ENCODE data around the gene INHA. TPM values are rescaled to one million over a fixed set of nuclear protein-coding genes. Genes with fewer than 3 reads are reported as not detected.

Gene INHA
- total RNA-seq, 1 donor from 2014 or later, result not detected

GRCh38 chr2:219608399-219608964 lies 36.4 kb downstream of the INHA start:
- no peaks in the 10 kb centered on the region for H3K27me3 ChIP-seq (ENCODE audit: control insufficient read depth in 3 of 3, insufficient read depth in 3 of 3, low read length in 3 of 3)

GRCh38 chr2:219609149-219609750 lies 37.1 kb downstream of the INHA start:
- Histone ChIP-seq H3K27ac (ENCODE audit: low read depth, low read length) (no peak overlapping the region), H3K36me3 (ENCODE audit: control insufficient read depth in 3 of 3, insufficient read depth in 3 of 3, low read length in 3 of 3) (peaks cover 33 to 59% (median 35%) of the 10 kb centered on the region in 3 donors)

More at GRCh38 chr2:219608399-219608964, 36.4 kb downstream of the INHA start:
- Histone ChIP-seq H3K9ac (ENCODE audit: low read depth in 1 of 3, low read length in 3 of 3) (no peak overlapping the region), H3K4me1 (ENCODE audit: control insufficient read depth in 3 of 3, insufficient read depth in 3 of 3, low read length in 3 of 3) (no peaks in the 10 kb centered on the region), H3K9me3 (ENCODE audit: control insufficient read depth in 3 of 3, low read length in 3 of 3) (no peaks in the 10 kb centered on the region), H3K4me3 (ENCODE audit: low read length in 3 of 3) (no peak overlapping the region), H3K36me3 (ENCODE audit: control insufficient read depth in 3 of 3, insufficient read depth in 3 of 3, low read length in 3 of 3) (peaks cover 33 to 59% (median 36%) of the 10 kb centered on the region in 3 donors), H3K27ac (ENCODE audit: low read depth, low read length) (no peak overlapping the region)

GRCh38 chr2:219611306-219611705 lies 39.2 kb downstream of the INHA start:
- Histone ChIP-seq H3K9ac (ENCODE audit: low read depth in 1 of 3, low read length in 3 of 3) (no peak overlapping the region), H3K27ac (ENCODE audit: low read depth, low read length) (no peak overlapping the region), H3K36me3 (ENCODE audit: control insufficient read depth in 3 of 3, insufficient read depth in 3 of 3, low read length in 3 of 3) (peaks cover 41 to 59% (median 43%) of the 10 kb centered on the region in 3 donors), H3K4me3 (ENCODE audit: low read length in 3 of 3) (no peak overlapping the region), H3K27me3 (ENCODE audit: control insufficient read depth in 3 of 3, insufficient read depth in 3 of 3, low read length in 3 of 3) (no peaks in the 10 kb centered on the region), H3K9me3 (ENCODE audit: control insufficient read depth in 3 of 3, low read length in 3 of 3) (no peaks in the 10 kb centered on the region), H3K4me1 (ENCODE audit: control insufficient read depth in 3 of 3, insufficient read depth in 3 of 3, low read length in 3 of 3) (no peaks in the 10 kb centered on the region)

More at GRCh38 chr2:219609149-219609750, 37.1 kb downstream of the INHA start:
- Histone ChIP-seq H3K4me3 (ENCODE audit: low read length in 3 of 3) (no peak overlapping the region), H3K9ac (ENCODE audit: low read depth in 1 of 3, low read length in 3 of 3) (no peak overlapping the region), H3K27me3 (ENCODE audit: control insufficient read depth in 3 of 3, insufficient read depth in 3 of 3, low read length in 3 of 3) (no peaks in the 10 kb centered on the region), H3K4me1 (ENCODE audit: control insufficient read depth in 3 of 3, insufficient read depth in 3 of 3, low read length in 3 of 3) (no peaks in the 10 kb centered on the region), H3K9me3 (ENCODE audit: control insufficient read depth in 3 of 3, low read length in 3 of 3) (no peaks in the 10 kb centered on the region)

GRCh38 chr2:219611866-219612576 lies 39.9 kb downstream of the INHA start:
- no peaks in the 10 kb centered on the region for H3K27me3 ChIP-seq (ENCODE audit: control insufficient read depth in 3 of 3, insufficient read depth in 3 of 3, low read length in 3 of 3)
- H3K4me3 ChIP-seq (ENCODE audit: low read length in 3 of 3), result no peak overlapping the region
- peaks cover 34 to 54% (median 37%) of the 10 kb centered on the region in 3 donors for H3K36me3 ChIP-seq (ENCODE audit: control insufficient read depth in 3 of 3, insufficient read depth in 3 of 3, low read length in 3 of 3)
- H3K4me1 ChIP-seq (ENCODE audit: control insufficient read depth in 3 of 3, insufficient read depth in 3 of 3, low read length in 3 of 3), result no peaks in the 10 kb centered on the region
- H3K27ac ChIP-seq (ENCODE audit: low read depth, low read length), result no peak overlapping the region
- H3K9me3 ChIP-seq (ENCODE audit: control insufficient read depth in 3 of 3, low read length in 3 of 3), result no peaks in the 10 kb centered on the region
- no peak overlapping the region for H3K9ac ChIP-seq (ENCODE audit: low read depth in 1 of 3, low read length in 3 of 3)

GRCh38 chr2:219612577-219613286 lies 40.6 kb downstream of the INHA start:
- H3K27me3 ChIP-seq (ENCODE audit: control insufficient read depth in 3 of 3, insufficient read depth in 3 of 3, low read length in 3 of 3), result no peaks in the 10 kb centered on the region
- no peak overlapping the region for H3K9ac ChIP-seq (ENCODE audit: low read depth in 1 of 3, low read length in 3 of 3)
- H3K9me3 ChIP-seq (ENCODE audit: control insufficient read depth in 3 of 3, low read length in 3 of 3), result no peaks in the 10 kb centered on the region
- no peak overlapping the region for H3K27ac ChIP-seq (ENCODE audit: low read depth, low read length)
- peaks cover 34 to 53% (median 35%) of the 10 kb centered on the region in 3 donors for H3K36me3 ChIP-seq (ENCODE audit: control insufficient read depth in 3 of 3, insufficient read depth in 3 of 3, low read length in 3 of 3)
- no peaks in the 10 kb centered on the region for H3K4me1 ChIP-seq (ENCODE audit: control insufficient read depth in 3 of 3, insufficient read depth in 3 of 3, low read length in 3 of 3)
- H3K4me3 ChIP-seq (ENCODE audit: low read length in 3 of 3), result no peak overlapping the region

- Histone ChIP-seq H3K36me3 (ENCODE audit: control insufficient read depth in 3 of 3, insufficient read depth in 3 of 3, low read length in 3 of 3) (peaks cover 28 to 46% (median 28%) of the 10 kb centered on the region in 3 donors), H3K9me3 (ENCODE audit: control insufficient read depth in 3 of 3, low read length in 3 of 3) (no peaks in the 10 kb centered on the region), H3K9ac (ENCODE audit: low read depth in 1 of 3, low read length in 3 of 3) (no peak overlapping the region), H3K27ac (ENCODE audit: low read depth, low read length) (no peak overlapping the region), H3K4me3 (ENCODE audit: low read length in 3 of 3) (no peak overlapping the region), H3K27me3 (ENCODE audit: control insufficient read depth in 3 of 3, insufficient read depth in 3 of 3, low read length in 3 of 3) (no peaks in the 10 kb centered on the region), H3K4me1 (ENCODE audit: control insufficient read depth in 3 of 3, insufficient read depth in 3 of 3, low read length in 3 of 3) (peaks cover 0 to 3% (median 0%) of the 10 kb centered on the region in 3 donors)
Observed at GRCh38 chr2:219613461-219614070, 41.5 kb downstream of the INHA start.

- no peak overlapping the region for H3K27ac ChIP-seq (ENCODE audit: low read depth, low read length)
- H3K27me3 ChIP-seq (ENCODE audit: control insufficient read depth in 3 of 3, insufficient read depth in 3 of 3, low read length in 3 of 3), result no peaks in the 10 kb centered on the region
- H3K9me3 ChIP-seq (ENCODE audit: control insufficient read depth in 3 of 3, low read length in 3 of 3), result no peaks in the 10 kb centered on the region
- peaks cover 0 to 3% (median 2%) of the 10 kb centered on the region in 3 donors for H3K4me1 ChIP-seq (ENCODE audit: control insufficient read depth in 3 of 3, insufficient read depth in 3 of 3, low read length in 3 of 3)
- no peak overlapping the region for H3K4me3 ChIP-seq (ENCODE audit: low read length in 3 of 3)
- H3K36me3 ChIP-seq (ENCODE audit: control insufficient read depth in 3 of 3, insufficient read depth in 3 of 3, low read length in 3 of 3), result peaks cover 25 to 42% (median 27%) of the 10 kb centered on the region in 3 donors
- no peak overlapping the region for H3K9ac ChIP-seq (ENCODE audit: low read depth in 1 of 3, low read length in 3 of 3)
Observed at GRCh38 chr2:219614076-219614860, 42.2 kb downstream of the INHA start.

- Histone ChIP-seq H3K27me3 (ENCODE audit: control insufficient read depth in 3 of 3, insufficient read depth in 3 of 3, low read length in 3 of 3) (no peaks in the 10 kb centered on the region), H3K4me3 (ENCODE audit: low read length in 3 of 3) (no peak overlapping the region), H3K9me3 (ENCODE audit: control insufficient read depth in 3 of 3, low read length in 3 of 3) (no peaks in the 10 kb centered on the region), H3K36me3 (ENCODE audit: control insufficient read depth in 3 of 3, insufficient read depth in 3 of 3, low read length in 3 of 3) (peaks cover 25 to 40% (median 27%) of the 10 kb centered on the region in 3 donors), H3K9ac (ENCODE audit: low read depth in 1 of 3, low read length in 3 of 3) (no peak overlapping the region), H3K4me1 (ENCODE audit: control insufficient read depth in 3 of 3, insufficient read depth in 3 of 3, low read length in 3 of 3) (peaks cover 0 to 3% (median 2%) of the 10 kb centered on the region in 3 donors), H3K27ac (ENCODE audit: low read depth, low read length) (no peak overlapping the region)
Observed at GRCh38 chr2:219615036-219615435, 42.9 kb downstream of the INHA start.

- Histone ChIP-seq H3K9me3 (ENCODE audit: control insufficient read depth in 3 of 3, low read length in 3 of 3) (no peaks in the 10 kb centered on the region), H3K9ac (ENCODE audit: low read depth in 1 of 3, low read length in 3 of 3) (no peak overlapping the region), H3K27ac (ENCODE audit: low read depth, low read length) (no peak overlapping the region), H3K36me3 (ENCODE audit: control insufficient read depth in 3 of 3, insufficient read depth in 3 of 3, low read length in 3 of 3) (peaks cover 25 to 36% (median 27%) of the 10 kb centered on the region in 3 donors), H3K4me3 (ENCODE audit: low read length in 3 of 3) (no peak overlapping the region), H3K27me3 (ENCODE audit: control insufficient read depth in 3 of 3, insufficient read depth in 3 of 3, low read length in 3 of 3) (no peaks in the 10 kb centered on the region), H3K4me1 (ENCODE audit: control insufficient read depth in 3 of 3, insufficient read depth in 3 of 3, low read length in 3 of 3) (peaks cover 0 to 3% (median 2%) of the 10 kb centered on the region in 3 donors)
Observed at GRCh38 chr2:219615894-219616293, 43.8 kb downstream of the INHA start.

Measured in skeletal muscle tissue (tissue), 4 donors.